ENCODE results near the gene IL1R2.

DNA sequence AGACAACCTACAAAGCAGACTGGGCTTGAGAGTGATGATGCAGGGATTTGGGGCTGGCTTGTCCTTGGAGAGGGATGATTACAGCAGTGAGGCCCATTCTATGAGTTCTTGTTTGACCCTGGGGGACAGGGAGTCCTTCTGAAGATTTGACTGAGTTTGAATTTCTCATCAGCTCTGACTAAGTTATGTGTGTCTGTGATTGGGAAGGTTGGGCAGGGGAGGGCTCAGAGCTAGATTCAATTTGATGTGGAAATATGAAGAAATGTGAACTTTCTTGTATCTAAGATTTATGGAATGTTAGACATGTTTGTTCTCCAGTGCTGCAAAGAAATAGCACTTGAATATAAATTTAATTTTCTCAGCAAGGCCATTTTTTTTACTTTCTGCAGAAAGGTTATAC lies 19.9 kb upstream of the IL1R2 start:
- TF ChIP-seq JUN (CRISPR knock-in tag; IDR thresholded peaks at IDR 0.05), result no peak
- TF ChIP-seq, protein P1, sequence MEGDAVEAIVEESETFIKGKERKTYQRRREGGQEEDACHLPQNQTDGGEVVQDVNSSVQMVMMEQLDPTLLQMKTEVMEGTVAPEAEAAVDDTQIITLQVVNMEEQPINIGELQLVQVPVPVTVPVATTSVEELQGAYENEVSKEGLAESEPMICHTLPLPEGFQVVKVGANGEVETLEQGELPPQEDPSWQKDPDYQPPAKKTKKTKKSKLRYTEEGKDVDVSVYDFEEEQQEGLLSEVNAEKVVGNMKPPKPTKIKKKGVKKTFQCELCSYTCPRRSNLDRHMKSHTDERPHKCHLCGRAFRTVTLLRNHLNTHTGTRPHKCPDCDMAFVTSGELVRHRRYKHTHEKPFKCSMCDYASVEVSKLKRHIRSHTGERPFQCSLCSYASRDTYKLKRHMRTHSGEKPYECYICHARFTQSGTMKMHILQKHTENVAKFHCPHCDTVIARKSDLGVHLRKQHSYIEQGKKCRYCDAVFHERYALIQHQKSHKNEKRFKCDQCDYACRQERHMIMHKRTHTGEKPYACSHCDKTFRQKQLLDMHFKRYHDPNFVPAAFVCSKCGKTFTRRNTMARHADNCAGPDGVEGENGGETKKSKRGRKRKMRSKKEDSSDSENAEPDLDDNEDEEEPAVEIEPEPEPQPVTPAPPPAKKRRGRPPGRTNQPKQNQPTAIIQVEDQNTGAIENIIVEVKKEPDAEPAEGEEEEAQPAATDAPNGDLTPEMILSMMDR (IDR thresholded peaks at IDR 0.05), result no peak
- no peak for TF ChIP-seq STAT6 (CRISPR knock-in tag; conservative IDR thresholded peaks at IDR 0.05; ENCODE audit: low read depth)
- no peak for TF ChIP-seq SP1 (CRISPR knock-in tag; conservative IDR thresholded peaks at IDR 0.05)
- no peak for TF ChIP-seq NFYB (CRISPR knock-in tag; conservative IDR thresholded peaks at IDR 0.05; ENCODE audit: low read depth)
- TF ChIP-seq GABPB1 (CRISPR knock-in tag; IDR thresholded peaks at IDR 0.05), result no peak
- no peak for TF ChIP-seq TEAD1 (CRISPR knock-in tag; IDR thresholded peaks at IDR 0.05)
- TF ChIP-seq, protein P2, sequence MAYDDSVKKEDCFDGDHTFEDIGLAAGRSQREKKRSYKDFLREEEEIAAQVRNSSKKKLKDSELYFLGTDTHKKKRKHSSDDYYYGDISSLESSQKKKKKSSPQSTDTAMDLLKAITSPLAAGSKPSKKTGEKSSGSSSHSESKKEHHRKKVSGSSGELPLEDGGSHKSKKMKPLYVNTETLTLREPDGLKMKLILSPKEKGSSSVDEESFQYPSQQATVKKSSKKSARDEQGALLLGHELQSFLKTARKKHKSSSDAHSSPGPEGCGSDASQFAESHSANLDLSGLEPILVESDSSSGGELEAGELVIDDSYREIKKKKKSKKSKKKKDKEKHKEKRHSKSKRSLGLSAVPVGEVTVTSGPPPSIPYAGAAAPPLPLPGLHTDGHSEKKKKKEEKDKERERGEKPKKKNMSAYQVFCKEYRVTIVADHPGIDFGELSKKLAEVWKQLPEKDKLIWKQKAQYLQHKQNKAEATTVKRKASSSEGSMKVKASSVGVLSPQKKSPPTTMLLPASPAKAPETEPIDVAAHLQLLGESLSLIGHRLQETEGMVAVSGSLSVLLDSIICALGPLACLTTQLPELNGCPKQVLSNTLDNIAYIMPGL (CRISPR knock-in tag; IDR thresholded peaks at IDR 0.05), result no peak
- TF ChIP-seq NR1H2 (CRISPR knock-in tag; IDR thresholded peaks at IDR 0.05), result no peak
- TF ChIP-seq ZNF423 (CRISPR knock-in tag; IDR thresholded peaks at IDR 0.05), result no peak
